ENCODE data around the gene HK1.
"Not testable (repeated sequence)": the region's sequence is repeated elsewhere in the genome, so short reads cannot be mapped to it uniquely, and the experiment has no call there.

- TF ChIP-seq CTCF (IDR thresholded peaks at IDR 0.05; ENCODE audit: borderline replicate concordance, extremely low read depth, low read length, poor library complexity, severe bottlenecking); EZH2 (IDR thresholded peaks at IDR 0.05; ENCODE audit: borderline replicate concordance, low read depth, low read length, severe bottlenecking): not testable (repeated sequence)
These were observed 47.6 kb downstream of the HK1 start for GRCh38 chr10:69325637-69326523.
